B cell (primary cell): ENCODE measurements around the gene OXNAD1. TPM values are rescaled to one million over a fixed set of nuclear protein-coding genes. Genes with fewer than 3 reads are reported as not detected.

Source experiments
- ATAC-seq: fragments of 200-7000 bp; cut with Tn5 transposase; one replicate; pipeline ENCODE4 v1.10.0; 2021; ENCODE audit warnings: low read depth, mild to moderate bottlenecking, moderate number of reproducible peaks, moderate library complexity
- CTCF ChIA-PET: fragments of 350-600 bp; sonication (Branson Sonifier 250); formaldehyde crosslinking; loops from one replicate; lab custom pipeline; 2021; ENCODE audit warnings: antibody characterized with exemption, inconsistent platforms; lab: Charles Lee
- POLR2A ChIA-PET: fragments of 350-600 bp; sonication (Branson Sonifier 250); formaldehyde crosslinking; loops from one replicate; lab custom pipeline; 2021; ENCODE audit warnings: antibody characterized with exemption; lab: Charles Lee
- DNase-seq: peaks from one replicate; pipeline ENCODE4 v3.0.0; 2013
- H2AFZ ChIP-seq: 2 replicates; pipeline ENCODE4 v1.6.1; 2012; ENCODE audit warnings: mild to moderate bottlenecking, low read depth, low read length; ENCODE audit not compliant: insufficient read depth, poor library complexity, severe bottlenecking
- H3K27ac ChIP-seq, 2 donors: 1 replicate in 1 of 2; 2 replicates in 1 of 2; pipeline ENCODE4 v1.5.1; 2012 to 2013; ENCODE audit warnings: low read length in 2 of 2, mild to moderate bottlenecking in 2 of 2, moderate library complexity in 1 of 2
- H3K27me3 ChIP-seq, 4 experiments: fragments of 200-600 bp in 1 of 4; sonication (generic) in 1 of 4; replicated peaks in 1 of 4; 1 replicate in 2 of 4; 2 replicates in 2 of 4; pipeline versions ENCODE4 v1.6.1 to v1.7.0; 2013 to 2016; ENCODE audit warnings: low read length in 3 of 4, mild to moderate bottlenecking in 2 of 4, mixed read lengths in 1 of 4, moderate library complexity in 1 of 4; ENCODE audit not compliant: insufficient read depth in 4 of 4, control insufficient read depth in 3 of 4; ENCODE audit errors: control extremely low read depth in 1 of 4
- H3K36me3 ChIP-seq, 2 experiments: replicated peaks in 1 of 2; 1 replicate in 1 of 2; 2 replicates in 1 of 2; pipeline versions ENCODE4 v1.6.1 to v1.7.1; 2013; ENCODE audit warnings: low read length in 1 of 2; ENCODE audit not compliant: insufficient read depth in 2 of 2, control insufficient read depth in 1 of 2; ENCODE audit errors: control extremely low read depth in 1 of 2, extremely low read depth in 1 of 2
- H3K4me1 ChIP-seq, 2 donors: fragments of 200-600 bp in 1 of 2; sonication (generic) in 1 of 2; 1 replicate in 1 of 2; 2 replicates in 1 of 2; pipeline versions ENCODE4 v1.5.1 to v1.6.1; 2013 to 2017; ENCODE audit warnings: low read length in 2 of 2; ENCODE audit not compliant: control insufficient read depth in 2 of 2, insufficient read depth in 2 of 2
- H3K4me2 ChIP-seq: replicated peaks from 2 replicates; pipeline ENCODE3; 2012; ENCODE audit warnings: mild to moderate bottlenecking, low read depth, low read length; ENCODE audit not compliant: poor library complexity, severe bottlenecking
- H3K4me3 ChIP-seq, 5 experiments: fragments of 200-600 bp in 1 of 5; sonication (generic) in 1 of 5; 1 replicate in 3 of 5; 2 replicates in 2 of 5; pipeline versions ENCODE4 v1.5.1 to v1.7.0; 2011 to 2016; ENCODE audit warnings: low read length in 4 of 5, mild to moderate bottlenecking in 4 of 5, low read depth in 2 of 5, control low read depth in 1 of 5, moderate library complexity in 1 of 5; ENCODE audit not compliant: insufficient read depth in 1 of 5; ENCODE audit errors: control extremely low read depth in 1 of 5, extremely low read depth in 1 of 5
- H3K79me2 ChIP-seq: fragments of 200-600 bp; sonication (generic); one replicate; pipeline ENCODE4 v1.6.0; 2016; ENCODE audit warnings: low read length; ENCODE audit not compliant: control insufficient read depth, insufficient read depth
- H3K9ac ChIP-seq: fragments of 200-600 bp; sonication (generic); 2 replicates; pipeline ENCODE4 v1.6.1; 2017; ENCODE audit warnings: mild to moderate bottlenecking, low read length, moderate library complexity
- H3K9me3 ChIP-seq, 3 donors: one replicate each; pipeline versions ENCODE4 v1.6.1 to v1.7.1; 2013; ENCODE audit warnings: low read length in 2 of 3; ENCODE audit not compliant: control insufficient read depth in 2 of 3, insufficient read depth in 1 of 3; ENCODE audit errors: control extremely low read depth in 1 of 3
- H4K20me1 ChIP-seq: 2 replicates; pipeline ENCODE4 v1.6.0; 2012; ENCODE audit warnings: mild to moderate bottlenecking, low read length; ENCODE audit not compliant: insufficient read depth, control insufficient read depth, poor library complexity, severe bottlenecking
- H3K27ac Mint-ChIP-seq: one replicate; pipeline ENCODE4 v1.8.0; 2021; ENCODE audit warnings: mixed read lengths
- H3K27me3 Mint-ChIP-seq: one replicate; pipeline ENCODE4 v1.8.0; 2021; ENCODE audit warnings: mixed read lengths
- H3K4me1 Mint-ChIP-seq: one replicate; pipeline ENCODE4 v1.8.0; 2021; ENCODE audit warnings: mixed read lengths
- H3K4me3 Mint-ChIP-seq: one replicate; pipeline ENCODE4 v1.8.0; 2021; ENCODE audit warnings: mixed read lengths
- H3K9me3 Mint-ChIP-seq: one replicate; pipeline ENCODE4 v1.8.0; 2022; ENCODE audit warnings: mixed read lengths; ENCODE audit not compliant: insufficient read depth
- CTCF ChIP-seq: fragments of 200-600 bp; IDR thresholded peaks from one replicate; pipeline ENCODE4 v1.8.0; 2022; ENCODE audit warnings: antibody characterized with exemption, mild to moderate bottlenecking
- EZH2 ChIP-seq: IDR thresholded peaks from 2 replicates; pipeline ENCODE4 v1.6.1; 2012; ENCODE audit warnings: borderline replicate concordance, low read depth, mild to moderate bottlenecking, moderate library complexity, low read length; ENCODE audit not compliant: insufficient read depth, poor library complexity, severe bottlenecking
- WGBS: methylation state at CpG from one replicate; pipeline ENCODE4 v1.1.5; 2013; ENCODE audit warnings: missing lambda C conversion rate; ENCODE audit not compliant: insufficient coverage; 5-methylcytosine and 5-hydroxymethylcytosine counted together
- intact Hi-C: fragments of 100-400 bp; cut with micrococcal nuclease; formaldehyde crosslinking; loops from one replicate; pipeline ENCODE4 v1.10.0; 2022
- polyA plus RNA-seq: library from polyadenylated mRNA; depleted of rRNA; stranded (reverse); fragments of >200 nt; gene quantifications from 2 replicates; pipeline ENCODE4 v1.2.3, GENCODE V29; 2012
- total RNA-seq, 2 donors: library from RNA; stranded (reverse); fragments of 120-200 nt in 1 of 2; gene quantifications; 1 replicate in 1 of 2; 2 replicates in 1 of 2; pipeline versions ENCODE4 v1.2.3 to v1.2.4, GENCODE V29; 2013 to 2022

The OXNAD1 gene
- total and polyA plus RNA-seq, 2 donors (not counting 1 experiment from before 2014, with no cell fraction given) = 4.0 to 12.3 TPM

GRCh38 chr3:16343101-16343500 is 78.1 kb downstream of the OXNAD1 start:
- H3K9me3 ChIP-seq = peaks cover 0 to 3% (median 0%) of the 10 kb centered on the region in 3 donors
- no peak for ATAC-seq
- Mint-ChIP-seq H3K9me3 (no peaks in the 10 kb centered on the region), H3K4me3 (no peak overlapping the region), H3K27ac (no peak overlapping the region), H3K4me1 (peaks cover 31% of the 10 kb centered on the region), H3K27me3 (no peaks in the 10 kb centered on the region)
- H3K27me3 ChIP-seq = no peaks in the 10 kb centered on the region
- POLR2A ChIA-PET = no interaction called here
- H3K36me3 ChIP-seq = peaks cover 0 to 34% of the 10 kb centered on the region in 2 experiments
- peaks cover 23% of the 10 kb centered on the region for H4K20me1 ChIP-seq
- no peak overlapping the region for H3K9ac ChIP-seq
- WGBS = 100% methylated on average over 1 of the region's 1 CpG
- no peak overlapping the region for H3K4me2 ChIP-seq
- H3K79me2 ChIP-seq = peaks cover 78% of the 10 kb centered on the region
- TF ChIP-seq EZH2 (no peak), CTCF (no peak)
- DNase-seq = no peak
- no peak overlapping the region for H3K4me3 ChIP-seq
- H3K27ac ChIP-seq = peak overlapping the region in 1 of 2 donors; percentile 1
- CTCF ChIA-PET = interaction anchor here (1.1 kb wide), 1 partner anchor 22 kb away, joined by 3 read pairs; no protein-coding TSS in a partner anchor
- intact Hi-C loops = loop anchor here (2.0 kb wide), 1 partner anchor 18 kb away; no protein-coding TSS in a partner anchor
- no peak overlapping the region for H2AFZ ChIP-seq
- peaks cover 19 to 26% of the 10 kb centered on the region in 2 donors for H3K4me1 ChIP-seq

- Histone ChIP-seq H3K36me3 (peaks cover 4 to 64% of the 10 kb centered on the region in 2 experiments), H3K4me1 (peaks cover 3 to 7% of the 10 kb centered on the region in 2 donors), H3K27me3 (no peaks in the 10 kb centered on the region), H3K27ac (no peak overlapping the region), H3K4me3 (no peak overlapping the region), H3K4me2 (no peak overlapping the region), H4K20me1 (peaks cover 9% of the 10 kb centered on the region), H3K79me2 (peaks cover 78% of the 10 kb centered on the region), H3K9ac (no peak overlapping the region), H3K9me3 (peaks cover 0 to 3% (median 0%) of the 10 kb centered on the region in 3 donors), H2AFZ (no peak overlapping the region)
- intact Hi-C loops = no loop called here
- ATAC-seq = no peak
- Mint-ChIP-seq H3K27ac (no peak overlapping the region), H3K27me3 (no peaks in the 10 kb centered on the region), H3K4me1 (peaks cover 8% of the 10 kb centered on the region), H3K9me3 (no peaks in the 10 kb centered on the region), H3K4me3 (no peak overlapping the region)
- ChIA-PET CTCF (no interaction called here), POLR2A (no interaction called here)
- DNase-seq = no peak
- no peak for TF ChIP-seq CTCF
- no peak for TF ChIP-seq EZH2
- 78% methylated on average over 7 of the region's 7 CpGs for WGBS
Measured at GRCh38 chr3:16346413-16347081, 81.5 kb downstream of the OXNAD1 start.
